ENCODE data around the gene CST9.

CST9 gene

GRCh38 chr20:23554401-23554800 is 51.3 kb downstream of the CST9 start:
- no peak for DNase-seq
